Left lung (tissue), 14 donors: Measurements from ENCODE around the gene ZNF594. TPM values are rescaled to one million over a fixed set of nuclear protein-coding genes. Genes with fewer than 3 reads are reported as not detected.
"Not testable (repeated sequence)": the region's sequence is repeated elsewhere in the genome, so short reads cannot be mapped to it uniquely, and the experiment has no call there.

ENCODE experiments used
- ATAC-seq: fragments of 200-7000 bp; cut with Tn5 transposase; one replicate; pipeline ENCODE4 v1.9.1; 2020; ENCODE audit warnings: moderate library complexity
- DNase-seq, 4 donors: peaks; one replicate each; pipeline ENCODE4 v3.0.0-alpha.2; 2013 to 2020
- H3K27ac ChIP-seq, 2 donors: fragments of 200-600 bp; sonication (generic) in 1 of 2; one replicate each; pipeline versions ENCODE4 v1.5.0 to v1.8.0; 2020 to 2021
- H3K27me3 ChIP-seq, 2 donors: fragments of 200-600 bp; sonication (generic) in 1 of 2; one replicate each; pipeline versions ENCODE4 v1.5.0 to v1.8.0; 2020 to 2021
- H3K36me3 ChIP-seq, 2 donors: fragments of 200-600 bp; sonication (generic) in 1 of 2; one replicate each; pipeline versions ENCODE4 v1.5.0 to v1.8.0; 2020 to 2021
- H3K4me1 ChIP-seq, 2 donors: fragments of 200-600 bp; one replicate each; pipeline ENCODE4 v1.8.0; 2021
- H3K4me3 ChIP-seq, 2 donors: fragments of 200-600 bp; sonication (generic) in 1 of 2; one replicate each; pipeline versions ENCODE4 v1.5.0 to v1.8.0; 2020 to 2021; ENCODE audit warnings: mild to moderate bottlenecking in 1 of 2
- H3K9me3 ChIP-seq, 2 donors: fragments of 200-600 bp; sonication (generic) in 1 of 2; one replicate each; pipeline versions ENCODE4 v1.5.0 to v1.8.0; 2020 to 2021
- CTCF ChIP-seq, 2 donors: fragments of 200-600 bp; sonication (generic) in 1 of 2; IDR thresholded peaks; one replicate each; pipeline versions ENCODE4 v1.5.0 to v1.8.0; 2021; ENCODE audit warnings: antibody characterized with exemption in 2 of 2
- intact Hi-C, 2 donors: fragments of 100-400 bp; cut with DNase I; formaldehyde crosslinking; loops; one replicate each; pipeline versions ENCODE4 v1.11.2 to v1.14.2; 2022
- long read RNA-seq, 12 donors: library from polyadenylated mRNA in 2 of 12; unstranded in 2 of 12; transcript quantifications; one replicate each; pipeline ENCODE4 v2.0.0 and lab custom pipeline, GENCODE V29; 2019 to 2026
- polyA plus RNA-seq, 6 donors: library from polyadenylated mRNA; unstranded; fragments of 120-200 nt; gene quantifications; one replicate each; pipeline ENCODE4 v1.2.1, GENCODE V29; 2013; ENCODE audit not compliant: insufficient read length in 6 of 6
- total RNA-seq, 2 donors: library from RNA; stranded (reverse); fragmentation: NEBNext Ultra II Directional; extraction: Animal tissue kit (Norgen Biotek cat#: 25700); gene quantifications; one replicate each; pipeline ENCODE4 v1.2.1, GENCODE V29; 2021
- donor health status: DM: no; HTN: yes; CAD: no.
- donor health status: DM: no; HTN: no; CAD: no.

ZNF594 gene
- total RNA-seq = 1 to 10 TPM; 6.5 to 7.1 TPM
- 10 to 100 TPM; 18.7 to 22.5 (median 19.3) TPM for polyA plus RNA-seq
- long read RNA-seq, donor 1, full-length matches to known transcripts = 8 of 8 reads
- long read RNA-seq, donor 1, partial matches to known transcripts = 0 of 8 reads
- long read RNA-seq, donor 1, other reads (novel, unspliced or antisense) = 0 of 8 reads
- long read RNA-seq, donor 2, full-length matches to known transcripts = 12 of 12 reads
- long read RNA-seq, donor 2, partial matches to known transcripts = 0 of 12 reads
- long read RNA-seq, donor 2, other reads (novel, unspliced or antisense) = 0 of 12 reads
- long read RNA-seq, donor 3, full-length matches to known transcripts = 4 of 4 reads
- long read RNA-seq, donor 3, partial matches to known transcripts = 0 of 4 reads
- long read RNA-seq, donor 3, other reads (novel, unspliced or antisense) = 0 of 4 reads
- long read RNA-seq, donor 4 = 0 reads
- long read RNA-seq, donor 5, full-length matches to known transcripts = 13 of 13 reads
- long read RNA-seq, donor 5, partial matches to known transcripts = 0 of 13 reads
- long read RNA-seq, donor 5, other reads (novel, unspliced or antisense) = 0 of 13 reads
- long read RNA-seq, donor 6, full-length matches to known transcripts = 8 of 8 reads
- long read RNA-seq, donor 6, partial matches to known transcripts = 0 of 8 reads
- long read RNA-seq, donor 6, other reads (novel, unspliced or antisense) = 0 of 8 reads
- long read RNA-seq, donor 7, partial matches to known transcripts = 0 of 2 reads
- long read RNA-seq, donor 7, other reads (novel, unspliced or antisense) = 0 of 2 reads
- long read RNA-seq, donor 8, full-length matches to known transcripts = 10 of 10 reads
- long read RNA-seq, donor 8, partial matches to known transcripts = 0 of 10 reads
- long read RNA-seq, donor 8, other reads (novel, unspliced or antisense) = 0 of 10 reads
- long read RNA-seq, donor 9 = 0 reads
- long read RNA-seq, donor 10, partial matches to known transcripts = 0 of 1 reads
- long read RNA-seq, donor 10, other reads (novel, unspliced or antisense) = 1 of 1 reads
- long read RNA-seq, donor 11 = 0 reads
- long read RNA-seq, donor 12, full-length matches to known transcripts = 4 of 4 reads
- long read RNA-seq, donor 12, partial matches to known transcripts = 0 of 4 reads
- long read RNA-seq, donor 12, other reads (novel, unspliced or antisense) = 0 of 4 reads

- H3K9me3 ChIP-seq = peaks cover 0 to 27% of the 10 kb centered on the region in 2 donors
- peaks cover 0 to 16% of the 10 kb centered on the region in 2 donors for H3K4me1 ChIP-seq
- H3K27me3 ChIP-seq = no peaks in the 10 kb centered on the region
- peaks cover 0 to 24% of the 10 kb centered on the region in 2 donors for H3K36me3 ChIP-seq
- peak; percentile 62 to 78 for TF ChIP-seq CTCF (IDR thresholded peaks at IDR 0.05)
- peak within 1 kb of the TSS in 1 of 2 donors; percentile 79 for H3K27ac ChIP-seq
- ATAC-seq = peak; percentile 100
- peak; percentile 94 to 98 (median 97) for DNase-seq
- H3K4me3 ChIP-seq = peak within 1 kb of the TSS; percentile 64 to 81
- intact Hi-C loops = no loop called here
Observed at GRCh38 chr17:5191541-5192417, at the start of gene ZNF594. Gene ZNF594 (minus strand): TSS chr17:5191868. CDS start chr17:5184256, 7,612 bp downstream.

- not testable (repeated sequence) for H3K36me3 ChIP-seq, H3K27me3 ChIP-seq, H3K4me3 ChIP-seq, ATAC-seq, H3K9me3 ChIP-seq, DNase-seq, H3K27ac ChIP-seq
- intact Hi-C loops = loop anchor here in 1 of 2 donors (5.0 kb wide), 1 partner anchor 42 kb away; no protein-coding TSS in a partner anchor
- peaks cover 0 to 14% of the 10 kb centered on the region in 2 donors for H3K4me1 ChIP-seq
Observed at GRCh38 chr17:5239769-5240168, 48.1 kb upstream of the ZNF594 start.

- H3K4me1 ChIP-seq = peaks cover 0 to 14% of the 10 kb centered on the region in 2 donors
- no peak for ATAC-seq
- no peaks in the 10 kb centered on the region for H3K36me3 ChIP-seq
- no peaks in the 10 kb centered on the region for H3K9me3 ChIP-seq
- DNase-seq = no peak
- no peaks in the 10 kb centered on the region for H3K27me3 ChIP-seq
- no peak overlapping the region for H3K4me3 ChIP-seq
- intact Hi-C loops = loop anchor here in 1 of 2 donors (5.0 kb wide), 1 partner anchor 41 kb away; no protein-coding TSS in a partner anchor
- no peak overlapping the region for H3K27ac ChIP-seq
- TF ChIP-seq CTCF (IDR thresholded peaks at IDR 0.05) = no peak
Observed at GRCh38 chr17:5238333-5238732, 46.7 kb upstream of the ZNF594 start.

- DNase-seq (peak in 2 of 4 donors; percentile 23 to 67), ATAC-seq (peak; percentile 89)
- H3K36me3 ChIP-seq = no peaks in the 10 kb centered on the region
- peak; percentile 50 to 81 for TF ChIP-seq CTCF (IDR thresholded peaks at IDR 0.05)
- H3K27me3 ChIP-seq = no peaks in the 10 kb centered on the region
- no peaks in the 10 kb centered on the region for H3K9me3 ChIP-seq
- peaks cover 0 to 14% of the 10 kb centered on the region in 2 donors for H3K4me1 ChIP-seq
- H3K27ac ChIP-seq = no peak overlapping the region
- no peak overlapping the region for H3K4me3 ChIP-seq
- intact Hi-C loops = loop anchor here in 1 of 2 donors (5.0 kb wide), 1 partner anchor 40 kb away; no protein-coding TSS in a partner anchor
Observed at GRCh38 chr17:5237541-5238016, 45.9 kb upstream of the ZNF594 start.
